ENCODE data around the gene ATP5MC2. TPM values are rescaled to one million over a fixed set of nuclear protein-coding genes. Genes with fewer than 3 reads are reported as not detected.
A peak's percentile ranks its signal among the peaks of the same experiment; 100 is the strongest.
"Not testable (repeated sequence)": the region's sequence is repeated elsewhere in the genome, so short reads cannot be mapped to it uniquely, and the experiment has no call there.

Gene ATP5MC2
- total and polyA plus RNA-seq, 4 donors = 152 to 390 (median 286) TPM

- H3K27ac ChIP-seq (ENCODE audit: low read depth in 1 of 2, low read length in 2 of 2) = no peak overlapping the region
- WGBS, 2 donors = 92% methylated on average over 9 of the region's 9 CpGs
- intact Hi-C loops (cut with DNase I) = no loop called here
- no peaks in the 10 kb centered on the region for H3K36me3 ChIP-seq (ENCODE audit: control insufficient read depth in 1 of 2, insufficient read depth in 2 of 2, low read length in 1 of 2)
- ATAC-seq (ENCODE audit: low FRiP score) (no peak), DNase-seq (no peak)
- H3K4me1 ChIP-seq (ENCODE audit: control insufficient read depth in 1 of 2, insufficient read depth in 2 of 2, low read length in 2 of 2) = no peaks in the 10 kb centered on the region
- no peaks in the 10 kb centered on the region for H3K27me3 ChIP-seq (ENCODE audit: control insufficient read depth in 1 of 2, insufficient read depth in 2 of 2, low read length in 1 of 2)
- H3K9me3 ChIP-seq (ENCODE audit: control insufficient read depth, low read length) = no peaks in the 10 kb centered on the region
- no peak overlapping the region for H3K4me3 ChIP-seq (ENCODE audit: low read length in 2 of 2)
These were observed 8.1 kb upstream of the ATP5MC2 start for GRCh38 chr12:53683983-53684382.

- ATAC-seq (ENCODE audit: low FRiP score) (no peak), DNase-seq (no peak)
- WGBS, 2 donors = 97 to 98% methylated on average over 2 of the region's 2 CpGs
- no peak overlapping the region for H3K4me3 ChIP-seq (ENCODE audit: low read length in 2 of 2)
- intact Hi-C loops (cut with DNase I) = no loop called here
- no peaks in the 10 kb centered on the region for H3K36me3 ChIP-seq (ENCODE audit: control insufficient read depth in 1 of 2, insufficient read depth in 2 of 2, low read length in 1 of 2)
- no peaks in the 10 kb centered on the region for H3K27me3 ChIP-seq (ENCODE audit: control insufficient read depth in 1 of 2, insufficient read depth in 2 of 2, low read length in 1 of 2)
- no peak overlapping the region for H3K27ac ChIP-seq (ENCODE audit: low read depth in 1 of 2, low read length in 2 of 2)
- H3K9me3 ChIP-seq (ENCODE audit: control insufficient read depth, low read length) = no peaks in the 10 kb centered on the region
- no peaks in the 10 kb centered on the region for H3K4me1 ChIP-seq (ENCODE audit: control insufficient read depth in 1 of 2, insufficient read depth in 2 of 2, low read length in 2 of 2)
These were observed 7.6 kb upstream of the ATP5MC2 start for GRCh38 chr12:53683494-53683893.

GRCh38 chr12:53680061-53680460, 4.2 kb upstream of the ATP5MC2 start:
- ATAC-seq (ENCODE audit: low FRiP score); H3K27me3 ChIP-seq (ENCODE audit: control insufficient read depth in 1 of 2, insufficient read depth in 2 of 2, low read length in 1 of 2); H3K27ac ChIP-seq (ENCODE audit: low read depth in 1 of 2, low read length in 2 of 2); H3K36me3 ChIP-seq (ENCODE audit: control insufficient read depth in 1 of 2, insufficient read depth in 2 of 2, low read length in 1 of 2); H3K4me1 ChIP-seq (ENCODE audit: control insufficient read depth in 1 of 2, insufficient read depth in 2 of 2, low read length in 2 of 2); DNase-seq; intact Hi-C loops (cut with DNase I); H3K4me3 ChIP-seq (ENCODE audit: low read length in 2 of 2); H3K9me3 ChIP-seq (ENCODE audit: control insufficient read depth, low read length): not testable (repeated sequence)
- 93 to 94% methylated on average over 5 of the region's 5 CpGs for WGBS, 2 donors

- no peak for DNase-seq
- intact Hi-C loops (cut with DNase I) = loop anchor here (2.0 to 5.0 kb wide), 3 partner anchors 50 to 135 kb away; partner anchors contain the start of gene ATF7 (in 1 of the 2)
- H3K4me3 ChIP-seq (ENCODE audit: low read length in 2 of 2) = no peak overlapping the region
- H3K4me1 ChIP-seq (ENCODE audit: control insufficient read depth in 1 of 2, insufficient read depth in 2 of 2, low read length in 2 of 2) = peaks cover 0 to 2% of the 10 kb centered on the region in 2 donors
- no peaks in the 10 kb centered on the region for H3K9me3 ChIP-seq (ENCODE audit: control insufficient read depth, low read length)
- peak overlapping the region; percentile 80 to 99 for H3K27ac ChIP-seq (ENCODE audit: low read depth in 1 of 2, low read length in 2 of 2)
- no peak for ATAC-seq (ENCODE audit: low FRiP score)
- WGBS, 2 donors = 35 to 41% methylated on average over 5 of the region's 5 CpGs
- H3K27me3 ChIP-seq (ENCODE audit: control insufficient read depth in 1 of 2, insufficient read depth in 2 of 2, low read length in 1 of 2) = no peaks in the 10 kb centered on the region
- no peaks in the 10 kb centered on the region for H3K36me3 ChIP-seq (ENCODE audit: control insufficient read depth in 1 of 2, insufficient read depth in 2 of 2, low read length in 1 of 2)
These were observed 1.9 kb upstream of the ATP5MC2 start for GRCh38 chr12:53677800-53678148.

- intact Hi-C loops (cut with DNase I) = loop anchor here (2.0 to 5.0 kb wide), 3 partner anchors 50 to 135 kb away; partner anchors contain the start of gene ATF7 (in 1 of the 2)
- H3K27ac ChIP-seq (ENCODE audit: low read depth in 1 of 2, low read length in 2 of 2) = peak overlapping the region; percentile 80 to 99
- WGBS, 2 donors = 5 to 6% methylated on average over 41 to 51 of the region's 51 CpGs
- peaks cover 0 to 3% of the 10 kb centered on the region in 2 donors for H3K36me3 ChIP-seq (ENCODE audit: control insufficient read depth in 1 of 2, insufficient read depth in 2 of 2, low read length in 1 of 2)
- DNase-seq (no peak), ATAC-seq (ENCODE audit: low FRiP score) (peak; percentile 5)
- H3K4me3 ChIP-seq (ENCODE audit: low read length in 2 of 2) = peak overlapping the region in 1 of 2 donors; percentile 43
- H3K9me3 ChIP-seq (ENCODE audit: control insufficient read depth, low read length) = no peaks in the 10 kb centered on the region
- H3K27me3 ChIP-seq (ENCODE audit: control insufficient read depth in 1 of 2, insufficient read depth in 2 of 2, low read length in 1 of 2) = no peaks in the 10 kb centered on the region
- peaks cover 0 to 2% of the 10 kb centered on the region in 2 donors for H3K4me1 ChIP-seq (ENCODE audit: control insufficient read depth in 1 of 2, insufficient read depth in 2 of 2, low read length in 2 of 2)
These were observed 1.3 kb upstream of the ATP5MC2 start for GRCh38 chr12:53677016-53677799.

- Histone ChIP-seq H3K36me3 (ENCODE audit: control insufficient read depth in 1 of 2, insufficient read depth in 2 of 2, low read length in 1 of 2) (peaks cover 0 to 3% of the 10 kb centered on the region in 2 donors), H3K4me1 (ENCODE audit: control insufficient read depth in 1 of 2, insufficient read depth in 2 of 2, low read length in 2 of 2) (peaks cover 0 to 2% of the 10 kb centered on the region in 2 donors), H3K27ac (ENCODE audit: low read depth in 1 of 2, low read length in 2 of 2) (peak overlapping the region; percentile 80 to 99), H3K9me3 (ENCODE audit: control insufficient read depth, low read length) (no peaks in the 10 kb centered on the region), H3K27me3 (ENCODE audit: control insufficient read depth in 1 of 2, insufficient read depth in 2 of 2, low read length in 1 of 2) (no peaks in the 10 kb centered on the region), H3K4me3 (ENCODE audit: low read length in 2 of 2) (no peak overlapping the region)
- DNase-seq = peak; percentile 65 to 84
- WGBS, 2 donors = 2 to 9% methylated on average over 12 to 15 of the region's 15 CpGs
- ATAC-seq (ENCODE audit: low FRiP score) = peak; percentile 64
- intact Hi-C loops (cut with DNase I) = loop anchor here (1.0 to 5.0 kb wide), 4 partner anchors 49 to 134 kb away; partner anchors contain the start of gene ATF7 (in 2 of the 2)
These were observed 753 bp upstream of the ATP5MC2 start for GRCh38 chr12:53676656-53677015.

GRCh38 chr12:53674977-53675700, 744 bp downstream of the ATP5MC2 start:
- Histone ChIP-seq H3K9me3 (ENCODE audit: control insufficient read depth, low read length) (no peaks in the 10 kb centered on the region), H3K27ac (ENCODE audit: low read depth in 1 of 2, low read length in 2 of 2) (peak overlapping the region in 1 of 2 donors; percentile 29), H3K27me3 (ENCODE audit: control insufficient read depth in 1 of 2, insufficient read depth in 2 of 2, low read length in 1 of 2) (no peaks in the 10 kb centered on the region), H3K4me1 (ENCODE audit: control insufficient read depth in 1 of 2, insufficient read depth in 2 of 2, low read length in 2 of 2) (peaks cover 0 to 2% of the 10 kb centered on the region in 2 donors), H3K4me3 (ENCODE audit: low read length in 2 of 2) (peak overlapping the region; percentile 20 to 58), H3K36me3 (ENCODE audit: control insufficient read depth in 1 of 2, insufficient read depth in 2 of 2, low read length in 1 of 2) (peaks cover 0 to 3% of the 10 kb centered on the region in 2 donors)
- ATAC-seq (ENCODE audit: low FRiP score) = no peak
- 18 to 25% methylated on average over 8 of the region's 8 CpGs for WGBS, 2 donors
- intact Hi-C loops (cut with DNase I) = loop anchor here in 1 of 2 donors (5.0 kb wide), 2 partner anchors 48 to 133 kb away; partner anchors contain the start of gene ATF7
- DNase-seq = no peak

GRCh38 chr12:53670971-53671370, 4.9 kb downstream of the ATP5MC2 start:
- H3K4me1 ChIP-seq (ENCODE audit: control insufficient read depth in 1 of 2, insufficient read depth in 2 of 2, low read length in 2 of 2) = no peaks in the 10 kb centered on the region
- ATAC-seq (ENCODE audit: low FRiP score) = no peak
- H3K36me3 ChIP-seq (ENCODE audit: control insufficient read depth in 1 of 2, insufficient read depth in 2 of 2, low read length in 1 of 2) = peaks cover 1 to 6% of the 10 kb centered on the region in 2 donors
- H3K27ac ChIP-seq (ENCODE audit: low read depth in 1 of 2, low read length in 2 of 2) = no peak overlapping the region
- H3K4me3 ChIP-seq (ENCODE audit: low read length in 2 of 2) = no peak overlapping the region
- intact Hi-C loops (cut with DNase I) = no loop called here
- no peaks in the 10 kb centered on the region for H3K27me3 ChIP-seq (ENCODE audit: control insufficient read depth in 1 of 2, insufficient read depth in 2 of 2, low read length in 1 of 2)
- H3K9me3 ChIP-seq (ENCODE audit: control insufficient read depth, low read length) = no peaks in the 10 kb centered on the region
- no peak for DNase-seq

All from aorta (tissue), 5 donors.